WI38 (cell line): ENCODE results near the gene TSPAN1.
"Not testable (repeated sequence)": the region's sequence is repeated elsewhere in the genome, so short reads cannot be mapped to it uniquely, and the experiment has no call there.

Experiments used
- H3K4me3 ChIP-seq: 2 replicates; pipeline ENCODE4 v1.5.1; 2011; ENCODE audit warnings: low read depth, mild to moderate bottlenecking, control low read depth, low read length
- CTCF ChIP-seq: IDR thresholded peaks from 2 replicates; pipeline ENCODE4 v1.5.1; 2012; ENCODE audit warnings: low read depth, mild to moderate bottlenecking, control low read depth, low read length

The TSPAN1 gene

GRCh38 chr1:46221749-46222148 lies 46.9 kb downstream of the TSPAN1 start:
- TF ChIP-seq CTCF: no peak

DNA sequence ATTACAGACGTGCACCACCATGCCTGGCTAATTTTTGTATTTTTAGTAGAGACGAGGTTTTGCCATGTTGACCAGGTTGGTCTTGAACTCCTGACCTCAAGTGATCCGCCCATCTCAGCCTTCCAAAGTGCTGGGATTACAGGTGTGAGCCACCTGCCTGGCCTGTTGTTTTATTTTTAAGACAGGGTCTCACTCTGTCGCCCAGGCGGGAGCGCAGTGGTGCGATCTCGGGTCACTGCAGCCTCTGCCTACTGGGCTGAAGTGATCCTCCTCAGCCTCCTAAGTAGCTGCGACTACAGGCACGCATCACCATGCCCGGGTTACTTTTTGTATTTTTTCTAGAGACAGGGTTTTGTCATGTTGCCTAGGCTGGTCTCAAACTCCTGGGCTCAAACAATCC lies 48.2 kb downstream of the TSPAN1 start:
- not testable (repeated sequence) for H3K4me3 ChIP-seq

More at GRCh38 chr1:46221749-46222148, 46.9 kb downstream of the TSPAN1 start:
- H3K4me3 ChIP-seq: no peak overlapping the region

GRCh38 chr1:46223472-46223943 lies 48.6 kb downstream of the TSPAN1 start:
- H3K4me3 ChIP-seq: no peak overlapping the region
- peak; percentile 84 for TF ChIP-seq CTCF

GRCh38 chr1:46224966-46225365 lies 50.1 kb downstream of the TSPAN1 start:
- no peak for TF ChIP-seq CTCF
- no peak overlapping the region for H3K4me3 ChIP-seq

DNA sequence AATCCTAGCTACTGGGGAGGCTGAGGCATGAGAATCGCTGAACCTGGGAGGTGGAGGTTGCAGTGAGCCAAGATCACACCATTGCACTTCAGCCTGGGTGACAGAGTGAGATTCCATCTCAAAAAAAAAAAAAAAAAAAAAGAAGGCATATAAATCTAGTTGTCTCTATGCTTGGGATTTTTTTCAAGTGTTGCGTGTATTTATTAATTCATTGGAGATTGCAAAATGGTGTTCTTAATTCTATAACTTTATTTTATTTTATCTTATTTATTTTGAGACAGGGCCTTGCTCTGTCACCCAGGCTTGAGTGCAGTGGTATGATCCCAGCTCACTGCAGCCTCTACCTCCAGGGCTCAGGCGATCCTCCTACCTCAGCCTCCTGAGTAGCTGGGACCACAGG lies 56.3 kb downstream of the TSPAN1 start:
- not testable (repeated sequence) for H3K4me3 ChIP-seq
